ENCODE measurements around the gene RIC8A.

DNA sequence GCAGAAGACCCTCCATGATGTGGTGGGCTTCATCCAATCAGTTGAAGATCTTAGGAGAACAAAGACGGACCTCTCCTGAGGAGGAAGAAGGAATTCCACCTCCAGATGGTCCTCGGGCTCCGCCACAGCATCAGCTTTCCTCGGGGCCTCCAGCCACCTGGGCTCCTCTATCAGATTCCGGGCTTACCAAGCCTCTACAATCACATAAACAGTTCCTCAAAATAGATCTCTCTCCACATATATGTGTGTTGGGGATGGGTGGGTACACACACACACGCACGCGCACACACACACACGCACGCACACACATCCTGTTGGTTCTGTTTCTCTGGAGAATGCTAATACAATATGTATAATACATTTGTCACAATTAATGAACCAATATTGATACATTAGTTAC is 51.9 kb downstream of the RIC8A start:
- TF ChIP-seq CTCF (IDR thresholded peaks at IDR 0.05) (no peak), POLR2A (IDR thresholded peaks at IDR 0.05) (no peak)
